Esophagus (tissue), 2 donors: ENCODE data around the gene NUAK2. TPM values are rescaled to one million over a fixed set of nuclear protein-coding genes. Genes with fewer than 3 reads are reported as not detected.

ENCODE experiments used
- H3K27ac ChIP-seq, 2 donors: one replicate each; pipeline ENCODE4 v1.5.1; 2013; ENCODE audit warnings: low read depth in 2 of 2, mild to moderate bottlenecking in 2 of 2, inconsistent platforms in 1 of 2, low read length in 1 of 2, moderate library complexity in 1 of 2
- H3K27me3 ChIP-seq, 2 donors: one replicate each; pipeline ENCODE4 v1.6.1; 2013; ENCODE audit warnings: low read length in 2 of 2, control low read depth in 1 of 2, mild to moderate bottlenecking in 1 of 2; ENCODE audit not compliant: insufficient read depth in 2 of 2, control insufficient read depth in 1 of 2
- H3K36me3 ChIP-seq, 2 donors: one replicate each; pipeline ENCODE4 v1.6.1; 2013; ENCODE audit warnings: low read length in 1 of 2; ENCODE audit not compliant: control insufficient read depth in 2 of 2, insufficient read depth in 2 of 2
- H3K4me1 ChIP-seq, 2 donors: one replicate each; pipeline ENCODE4 v1.6.1; 2013; ENCODE audit warnings: low read length in 1 of 2; ENCODE audit not compliant: control insufficient read depth in 2 of 2, insufficient read depth in 2 of 2
- H3K4me3 ChIP-seq, 2 donors: one replicate each; pipeline ENCODE4 v1.5.1; 2013; ENCODE audit warnings: low read length in 2 of 2, mild to moderate bottlenecking in 2 of 2, low read depth in 1 of 2, moderate library complexity in 1 of 2
- H3K9me3 ChIP-seq, 2 donors: one replicate each; pipeline ENCODE4 v1.6.1; 2013; ENCODE audit warnings: mild to moderate bottlenecking in 2 of 2, low read depth in 1 of 2, low read length in 1 of 2, moderate library complexity in 1 of 2; ENCODE audit not compliant: control insufficient read depth in 2 of 2, insufficient read depth in 1 of 2
- WGBS, 2 donors: extraction: QIAGEN DNeasy Blood & Tissue Kit; methylation state at CpG; one replicate each; pipeline ENCODE4 v1.1.7; 2013; 5-methylcytosine and 5-hydroxymethylcytosine counted together
- polyA plus RNA-seq, 2 donors: library from polyadenylated mRNA; stranded (reverse); fragments of 200-250 nt; gene quantifications; one replicate each; pipeline ENCODE4 v1.2.3, GENCODE V29; 2013
- donor health status: healthy with polysubstance abuse.
- donor health status: Bipolar disorder and iron deficiency.

Gene NUAK2
- polyA plus RNA-seq, 2 donors = 14.7 to 28.3 TPM

- WGBS, 2 donors = 89 to 93% methylated on average over 10 of the region's 10 CpGs
- Histone ChIP-seq H3K27me3 (no peaks in the 10 kb centered on the region), H3K9me3 (no peaks in the 10 kb centered on the region), H3K36me3 (no peaks in the 10 kb centered on the region), H3K4me3 (no peak overlapping the region), H3K4me1 (peaks cover 0 to 9% of the 10 kb centered on the region in 2 donors), H3K27ac (peak overlapping the region; percentile 15 to 43)
Measured at GRCh38 chr1:205293350-205294074, 28.0 kb downstream of the NUAK2 start.

DNA sequence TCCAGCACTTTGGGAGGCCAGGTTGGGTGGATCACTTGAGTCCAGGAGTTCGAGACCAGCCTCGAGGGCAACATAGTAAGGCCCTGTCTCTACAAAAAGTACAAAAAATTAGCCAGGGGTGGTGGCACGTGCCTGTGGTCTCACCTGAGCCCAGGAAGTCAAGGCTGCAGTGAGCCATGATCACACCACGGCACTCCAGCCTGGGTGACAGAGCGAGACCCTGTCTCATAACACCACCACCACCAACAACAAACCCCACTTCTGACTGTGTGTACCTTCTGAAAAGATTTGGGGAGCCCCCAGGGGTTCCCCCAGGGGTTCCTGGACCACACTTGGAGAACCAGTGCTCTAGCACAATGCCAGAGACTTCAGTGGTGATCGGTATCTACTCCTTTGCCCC lies 29.9 kb downstream of the NUAK2 start:
- WGBS, 2 donors = 88 to 91% methylated on average over 6 of the region's 6 CpGs

GRCh38 chr1:205287767-205288559 lies 33.6 kb downstream of the NUAK2 start:
- 58 to 59% methylated on average over 8 of the region's 8 CpGs for WGBS, 2 donors
- Histone ChIP-seq H3K36me3 (no peaks in the 10 kb centered on the region), H3K9me3 (no peaks in the 10 kb centered on the region), H3K4me1 (peaks cover 2 to 21% of the 10 kb centered on the region in 2 donors), H3K27ac (peak overlapping the region in 1 of 2 donors; percentile 30), H3K27me3 (no peaks in the 10 kb centered on the region), H3K4me3 (no peak overlapping the region)

More for the DNA sequence above, 29.9 kb downstream of the NUAK2 start:
- no peaks in the 10 kb centered on the region for H3K9me3 ChIP-seq
- no peaks in the 10 kb centered on the region for H3K27me3 ChIP-seq
- H3K4me3 ChIP-seq = no peak overlapping the region
- H3K4me1 ChIP-seq = peaks cover 0 to 10% of the 10 kb centered on the region in 2 donors
- H3K36me3 ChIP-seq = no peaks in the 10 kb centered on the region
- no peak overlapping the region for H3K27ac ChIP-seq

DNA sequence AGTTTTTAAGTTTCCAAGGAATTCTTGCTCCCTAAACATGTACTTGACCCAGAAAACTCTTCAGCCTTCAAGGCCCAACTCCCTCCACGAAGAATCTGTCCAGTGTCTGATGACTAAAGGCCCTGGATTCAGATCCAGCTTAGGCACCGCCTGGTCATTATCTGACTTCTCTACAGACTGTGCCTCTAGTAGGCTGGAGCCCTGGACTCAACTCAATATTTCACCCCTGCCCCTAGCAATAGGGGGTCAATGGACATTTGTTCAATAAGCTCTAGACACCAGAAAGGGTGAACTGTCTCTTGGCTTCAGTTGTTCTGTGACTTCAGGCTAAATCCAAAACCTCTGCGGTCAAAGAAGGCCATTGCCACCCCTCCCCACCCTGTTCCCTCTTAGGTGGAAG lies 34.5 kb downstream of the NUAK2 start:
- Histone ChIP-seq H3K36me3 (no peaks in the 10 kb centered on the region), H3K4me1 (peaks cover 2 to 21% of the 10 kb centered on the region in 2 donors), H3K9me3 (no peaks in the 10 kb centered on the region), H3K27me3 (no peaks in the 10 kb centered on the region), H3K27ac (peak overlapping the region in 1 of 2 donors; percentile 74), H3K4me3 (no peak overlapping the region)
- 84 to 86% methylated on average over 3 of the region's 3 CpGs for WGBS, 2 donors

- H3K4me3 ChIP-seq = no peak overlapping the region
- no peaks in the 10 kb centered on the region for H3K27me3 ChIP-seq
- H3K36me3 ChIP-seq = no peaks in the 10 kb centered on the region
- 66 to 71% methylated on average over 9 of the region's 9 CpGs for WGBS, 2 donors
- no peaks in the 10 kb centered on the region for H3K9me3 ChIP-seq
- peaks cover 2 to 21% of the 10 kb centered on the region in 2 donors for H3K4me1 ChIP-seq
- peak overlapping the region in 1 of 2 donors; percentile 98 for H3K27ac ChIP-seq
Measured at GRCh38 chr1:205286335-205286950, 35.1 kb downstream of the NUAK2 start.

GRCh38 chr1:205285381-205286101 lies 36.0 kb downstream of the NUAK2 start:
- peak overlapping the region; percentile 90 to 98 for H3K27ac ChIP-seq
- 43% methylated on average over 12 of the region's 12 CpGs for WGBS, 2 donors

GRCh38 chr1:205284420-205285144 lies 37.0 kb downstream of the NUAK2 start:
- peak overlapping the region; percentile 90 to 98 for H3K27ac ChIP-seq
- no peak overlapping the region for H3K4me3 ChIP-seq
- H3K4me1 ChIP-seq = peaks cover 2 to 25% of the 10 kb centered on the region in 2 donors
- no peaks in the 10 kb centered on the region for H3K36me3 ChIP-seq
- WGBS, 2 donors = 50 to 62% methylated on average over 7 of the region's 7 CpGs
- no peaks in the 10 kb centered on the region for H3K27me3 ChIP-seq
- H3K9me3 ChIP-seq = no peaks in the 10 kb centered on the region

More at GRCh38 chr1:205285381-205286101, 36.0 kb downstream of the NUAK2 start:
- H3K9me3 ChIP-seq = no peaks in the 10 kb centered on the region
- no peaks in the 10 kb centered on the region for H3K27me3 ChIP-seq
- H3K4me1 ChIP-seq = peaks cover 2 to 21% of the 10 kb centered on the region in 2 donors
- no peaks in the 10 kb centered on the region for H3K36me3 ChIP-seq
- H3K4me3 ChIP-seq = no peak overlapping the region

- H3K27ac ChIP-seq = peak overlapping the region; percentile 90 to 98
- 72 to 75% methylated on average over 15 of the region's 15 CpGs for WGBS, 2 donors
- H3K4me1 ChIP-seq = peaks cover 2 to 25% of the 10 kb centered on the region in 2 donors
Measured at GRCh38 chr1:205283270-205284147, 38.0 kb downstream of the NUAK2 start.

More at GRCh38 chr1:205283270-205284147, 38.0 kb downstream of the NUAK2 start:
- Histone ChIP-seq H3K4me3 (no peak overlapping the region), H3K9me3 (no peaks in the 10 kb centered on the region), H3K36me3 (no peaks in the 10 kb centered on the region), H3K27me3 (no peaks in the 10 kb centered on the region)
